Measurements from ENCODE around the gene STARD7. TPM values are rescaled to one million over a fixed set of nuclear protein-coding genes. Genes with fewer than 3 reads are reported as not detected.

STARD7 gene
- total and polyA plus RNA-seq, 10 of the 15 experiments (the other 5 are each of a cell fraction or from before 2014, with no cell fraction given) = 85.4 to 237 (median 153) TPM

GRCh38 chr2:96207774-96208142 is 869 bp downstream of the STARD7 start (continued):
- TF ChIP-seq USF2 (IDR thresholded peaks at IDR 0.05; ENCODE audit: borderline replicate concordance, low read depth, low read length) (no peak), NR2C1 (IDR thresholded peaks at IDR 0.05) (no peak), FOXM1 (IDR thresholded peaks at IDR 0.05; ENCODE audit: low read depth, low read length) (no peak), GABPA (IDR thresholded peaks at IDR 0.05; ENCODE audit: low read depth) (no peak), SMC3 (IDR thresholded peaks at IDR 0.05; ENCODE audit: borderline replicate concordance, low read length) (no peak), ZBTB4 (CRISPR knock-in tag; IDR thresholded peaks at IDR 0.05) (no peak), SMAD1 (IDR thresholded peaks at IDR 0.05; ENCODE audit: low read depth, partially characterized antibody) (no peak), RB1 (IDR thresholded peaks at IDR 0.05; ENCODE audit: borderline replicate concordance) (no peak), ELK1 (IDR thresholded peaks at IDR 0.05; ENCODE audit: low read depth, low read length) (no peak), ZNF274 (IDR thresholded peaks at IDR 0.05; ENCODE audit: insufficient read depth, insufficient read length) (no peak), TBL1XR1 (IDR thresholded peaks at IDR 0.05; ENCODE audit: low read depth, low read length) (no peak), BCLAF1 (IDR thresholded peaks at IDR 0.05) (no peak), EP300 (IDR thresholded peaks at IDR 0.05; ENCODE audit: borderline replicate concordance in 1 of 2, control insufficient read depth in 1 of 2, low read depth in 2 of 2, low read length in 2 of 2) (peak in 1 of 2 experiments; percentile 55; a peak in 1 of 4 replicates), NFYB (IDR thresholded peaks at IDR 0.05; ENCODE audit: insufficient read depth, low read depth, low read length) (no peak), TCF3 (IDR thresholded peaks at IDR 0.05; ENCODE audit: borderline replicate concordance, insufficient read depth, low read depth, low read length) (no peak), CHD1 (IDR thresholded peaks at IDR 0.05; ENCODE audit: low read depth, low read length) (no peak), CBFB (IDR thresholded peaks at IDR 0.05; ENCODE audit: low read depth) (no peak), ZNF592 (IDR thresholded peaks at IDR 0.05) (no peak)

All from GM12878 (cell line).